CD4-positive, alpha-beta memory T cell (primary cell): ENCODE results near the gene HAP1. TPM values are rescaled to one million over a fixed set of nuclear protein-coding genes. Genes with fewer than 3 reads are reported as not detected.
"Not testable (repeated sequence)": the region's sequence is repeated elsewhere in the genome, so short reads cannot be mapped to it uniquely, and the experiment has no call there.

Experiments used
- CTCF ChIA-PET: fragments of 350-600 bp; sonication (Branson Sonifier 250); formaldehyde crosslinking; loops from one replicate; lab custom pipeline; 2021; ENCODE audit warnings: inconsistent platforms; ENCODE audit not compliant: partially characterized antibody; lab: Charles Lee
- POLR2A ChIA-PET: fragments of 350-600 bp; sonication (Branson Sonifier 250); formaldehyde crosslinking; loops from one replicate; lab custom pipeline; 2021; ENCODE audit not compliant: partially characterized antibody; lab: Charles Lee
- DNase-seq, 5 donors: peaks; one replicate each; pipeline versions ENCODE4 v3.0.0 to v3.0.0-alpha.2; 2020 to 2022; ENCODE audit warnings: mixed read lengths in 1 of 5
- H3K27ac ChIP-seq: one replicate; pipeline ENCODE4 v1.7.0; 2013; ENCODE audit warnings: low read depth, low read length
- H3K27me3 ChIP-seq: 2 replicates; pipeline ENCODE4 v1.7.0; 2013; ENCODE audit warnings: mild to moderate bottlenecking, low read length, moderate library complexity; ENCODE audit not compliant: insufficient read depth
- H3K36me3 ChIP-seq: 2 replicates; pipeline ENCODE4 v1.7.0; 2013; ENCODE audit warnings: mild to moderate bottlenecking, low read length, moderate library complexity; ENCODE audit not compliant: insufficient read depth
- H3K4me1 ChIP-seq: 2 replicates; pipeline ENCODE4 v1.7.0; 2013; ENCODE audit warnings: mild to moderate bottlenecking, low read length, moderate library complexity; ENCODE audit not compliant: insufficient read depth
- H3K4me3 ChIP-seq, 2 donors: one replicate each; pipeline ENCODE4 v1.7.0; 2013; ENCODE audit warnings: low read length in 2 of 2, mild to moderate bottlenecking in 1 of 2
- H3K9me3 ChIP-seq, 2 donors: one replicate each; pipeline ENCODE4 v1.7.0; 2013; ENCODE audit warnings: low read length in 2 of 2, control low read depth in 1 of 2; ENCODE audit not compliant: control insufficient read depth in 1 of 2
- H3K27ac Mint-ChIP-seq, 7 donors: one replicate each; pipeline ENCODE4 v1.8.0; 2020 to 2021; ENCODE audit warnings: mixed read lengths in 7 of 7, mild to moderate bottlenecking in 6 of 7, inconsistent platforms in 3 of 7, moderate library complexity in 3 of 7
- H3K27me3 Mint-ChIP-seq, 2 donors: one replicate each; pipeline ENCODE4 v1.8.0; 2020 to 2021; ENCODE audit warnings: mixed read lengths in 2 of 2
- H3K36me3 Mint-ChIP-seq, 2 donors: one replicate each; pipeline ENCODE4 v1.8.0; 2020 to 2021; ENCODE audit warnings: mixed read lengths in 2 of 2, inconsistent platforms in 1 of 2, mild to moderate bottlenecking in 1 of 2
- H3K4me1 Mint-ChIP-seq, 4 donors: one replicate each; pipeline ENCODE4 v1.8.0; 2020 to 2021; ENCODE audit warnings: mixed read lengths in 4 of 4, mild to moderate bottlenecking in 1 of 4
- H3K4me3 Mint-ChIP-seq, 8 donors: one replicate each; pipeline ENCODE4 v1.8.0; 2020 to 2021; ENCODE audit warnings: mixed read lengths in 8 of 8, mild to moderate bottlenecking in 7 of 8, moderate library complexity in 6 of 8, inconsistent platforms in 3 of 8
- H3K9me3 Mint-ChIP-seq, 8 donors: one replicate each; pipeline ENCODE4 v1.8.0; 2020 to 2021; ENCODE audit warnings: mixed read lengths in 8 of 8, mild to moderate bottlenecking in 5 of 8, inconsistent platforms in 3 of 8, moderate library complexity in 1 of 8
- intact Hi-C: fragments of 100-400 bp; cut with micrococcal nuclease; formaldehyde crosslinking; loops from one replicate; pipeline ENCODE4 v1.15.1; 2023
- polyA plus RNA-seq, 2 donors: library from polyadenylated mRNA; unstranded; fragments of 300-500 nt; fragmentation: Illumina TruSeq; gene quantifications; one replicate each; pipeline ENCODE4 v1.2.3, GENCODE V29; 2021
- total RNA-seq, 2 experiments: library from RNA; stranded (reverse); gene quantifications; one replicate each; pipeline ENCODE4 v1.2.3, GENCODE V29; 2021

The HAP1 gene
- total and polyA plus RNA-seq, 4 experiments from 2014 or later, result 0.29 to 0.33 TPM; not detected in 2

- H3K4me1 ChIP-seq, result no peaks in the 10 kb centered on the region
- no peaks in the 10 kb centered on the region for H3K27me3 ChIP-seq
- no peaks in the 10 kb centered on the region for H3K36me3 ChIP-seq
- ChIA-PET POLR2A (interaction anchor here (1.3 kb wide), 1 partner anchor 22 kb away, joined by 3 read pairs; no protein-coding TSS in a partner anchor), CTCF (no interaction called here)
- no peaks in the 10 kb centered on the region for H3K9me3 ChIP-seq
- Mint-ChIP-seq H3K27me3 (peaks cover 9% of the 10 kb centered on the region in 2 donors), H3K4me3 (no peak within 1 kb of the TSS), H3K9me3 (no peaks in the 10 kb centered on the region), H3K36me3 (no peaks in the 10 kb centered on the region), H3K4me1 (no peaks in the 10 kb centered on the region), H3K27ac (no peak within 1 kb of the TSS)
- no peak within 1 kb of the TSS for H3K27ac ChIP-seq
- no peak within 1 kb of the TSS for H3K4me3 ChIP-seq
- intact Hi-C loops, result no loop called here
- no peak for DNase-seq
Observed at GRCh38 chr17:41711669-41712400, 22.6 kb downstream of the HAP1 start, which contains the start of gene GAST. Gene GAST, plus strand, starts transcription at chr17:41712331. Its CDS starts 3,106 bp downstream, at chr17:41715437.

- no peaks in the 10 kb centered on the region for H3K27me3 ChIP-seq
Observed at GRCh38 chr17:41710472-41711090, 23.9 kb downstream of the HAP1 start.

GRCh38 chr17:41707803-41708669, 26.4 kb downstream of the HAP1 start:
- ChIA-PET CTCF (interaction anchor here (0.7 to 3.1 kb wide), 2 partner anchors 12 to 386 kb away, joined by 3 to 17 read pairs; no protein-coding TSS in a partner anchor), POLR2A (interaction anchor here (0.6 to 3.4 kb wide), 4 partner anchors 12 to 1105 kb away, joined by 3 to 27 read pairs (median 4); partner anchors contain the start of gene EIF1)
- intact Hi-C loops, result no loop called here
- no peaks in the 10 kb centered on the region for H3K9me3 ChIP-seq
- no peak for DNase-seq
- no peaks in the 10 kb centered on the region for H3K36me3 ChIP-seq
- Mint-ChIP-seq H3K27ac (no peak overlapping the region), H3K9me3 (no peaks in the 10 kb centered on the region), H3K36me3 (no peaks in the 10 kb centered on the region), H3K4me3 (no peak overlapping the region), H3K4me1 (no peaks in the 10 kb centered on the region), H3K27me3 (peaks cover 9 to 14% of the 10 kb centered on the region in 2 donors)
- H3K27me3 ChIP-seq, result no peaks in the 10 kb centered on the region
- no peak overlapping the region for H3K4me3 ChIP-seq
- no peak overlapping the region for H3K27ac ChIP-seq
- no peaks in the 10 kb centered on the region for H3K4me1 ChIP-seq

More at GRCh38 chr17:41710472-41711090, 23.9 kb downstream of the HAP1 start:
- intact Hi-C loops, result no loop called here
- DNase-seq, result no peak
- Mint-ChIP-seq H3K4me3 (no peak overlapping the region), H3K4me1 (no peaks in the 10 kb centered on the region), H3K9me3 (no peaks in the 10 kb centered on the region), H3K27me3 (peaks cover 9% of the 10 kb centered on the region in 2 donors), H3K27ac (no peak overlapping the region), H3K36me3 (no peaks in the 10 kb centered on the region)
- POLR2A ChIA-PET, result no interaction called here
- Histone ChIP-seq H3K9me3 (no peaks in the 10 kb centered on the region), H3K4me1 (no peaks in the 10 kb centered on the region), H3K4me3 (no peak overlapping the region), H3K36me3 (no peaks in the 10 kb centered on the region), H3K27ac (no peak overlapping the region)
- CTCF ChIA-PET, result no interaction called here

DNA sequence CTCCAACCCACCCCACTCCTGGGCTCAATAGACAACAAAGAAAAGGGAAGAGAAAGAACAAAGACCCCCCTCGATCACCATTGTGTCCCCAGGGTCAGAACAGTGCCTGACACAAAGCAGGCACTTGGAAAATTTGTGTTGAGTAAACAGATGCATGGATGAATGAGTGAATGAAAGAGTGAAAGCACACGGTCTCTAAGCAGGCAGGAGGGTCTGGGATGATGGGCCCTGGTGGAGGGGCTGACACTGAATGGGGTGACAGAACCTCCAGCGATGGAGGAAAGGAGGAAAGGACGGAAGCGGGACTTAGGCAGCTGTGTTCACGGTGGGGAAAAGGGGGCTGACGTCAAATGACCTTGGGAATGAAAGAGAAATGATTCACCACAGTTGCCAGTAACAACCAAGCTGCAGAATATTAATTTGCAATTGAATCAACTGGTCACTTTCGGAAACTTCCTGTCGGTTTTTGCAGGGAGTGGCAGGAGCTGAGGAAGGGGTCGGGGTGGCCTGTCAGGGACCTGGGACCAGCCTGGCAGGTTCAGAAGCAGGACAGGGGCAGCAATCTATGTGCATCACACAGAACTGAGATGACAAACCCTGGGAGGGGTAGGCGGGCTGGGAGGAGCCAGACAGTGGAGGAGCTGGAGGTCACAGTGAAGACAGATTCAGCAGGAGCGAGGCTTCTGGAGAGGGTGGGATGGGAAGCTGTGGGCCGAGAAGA, 29.0 kb downstream of the HAP1 start:
- no peaks in the 10 kb centered on the region for H3K9me3 ChIP-seq
- H3K27ac ChIP-seq, result no peak overlapping the region
- H3K4me1 ChIP-seq, result peaks cover 6% of the 10 kb centered on the region
- intact Hi-C loops, result no loop called here
- no peaks in the 10 kb centered on the region for H3K36me3 ChIP-seq
- Mint-ChIP-seq H3K36me3 (no peaks in the 10 kb centered on the region), H3K27ac (peak overlapping the region in 1 of 7 donors; percentile 20), H3K27me3 (peaks cover 3 to 5% of the 10 kb centered on the region in 2 donors), H3K4me1 (peaks cover 0 to 3% (median 0%) of the 10 kb centered on the region in 4 donors), H3K4me3 (no peak overlapping the region), H3K9me3 (no peaks in the 10 kb centered on the region)
- DNase-seq, result no peak
- POLR2A ChIA-PET, result interaction anchor here (0.6 to 3.4 kb wide), 2 partner anchors 15 to 313 kb away, joined by 3 to 27 read pairs; partner anchors contain the start of gene EIF1
- H3K4me3 ChIP-seq, result no peak overlapping the region
- CTCF ChIA-PET, result no interaction called here
- H3K27me3 ChIP-seq, result no peaks in the 10 kb centered on the region

DNA sequence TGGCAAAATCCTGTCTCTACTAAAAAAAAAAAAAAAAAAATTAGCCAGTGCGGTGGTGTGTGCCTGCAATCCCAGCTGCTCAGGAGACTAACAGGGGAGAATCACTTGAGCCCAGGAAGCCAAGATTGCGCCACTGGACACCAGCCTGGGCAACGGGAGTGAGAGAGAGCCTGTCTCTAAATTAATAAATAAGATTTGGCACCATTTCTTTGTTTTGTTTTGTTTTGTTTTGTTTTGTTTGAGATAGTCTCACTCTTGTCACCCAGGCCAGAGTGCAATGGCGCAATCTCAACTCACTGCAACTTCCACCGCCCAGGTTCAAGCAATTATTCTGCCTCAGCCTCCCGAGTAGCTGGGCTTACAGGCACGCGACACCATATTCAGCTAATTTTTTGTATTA, 31.7 kb downstream of the HAP1 start:
- Mint-ChIP-seq H3K36me3 (no peaks in the 10 kb centered on the region), H3K4me1 (peaks cover 0 to 3% (median 0%) of the 10 kb centered on the region in 4 donors), H3K4me3 (no peak overlapping the region), H3K27me3 (peaks cover 2 to 5% of the 10 kb centered on the region in 2 donors), H3K9me3 (no peaks in the 10 kb centered on the region), H3K27ac (no peak overlapping the region)
- H3K4me3 ChIP-seq, result no peak overlapping the region
- H3K36me3 ChIP-seq, result no peaks in the 10 kb centered on the region
- DNase-seq, result no peak
- H3K27me3 ChIP-seq, result no peaks in the 10 kb centered on the region
- intact Hi-C loops, result no loop called here
- ChIA-PET POLR2A (interaction anchor here (3.7 kb wide), 1 partner anchor 12 kb away, joined by 25 read pairs; the partner anchor contains the start of gene EIF1), CTCF (interaction anchor here (0.6 to 1.3 kb wide), 2 partner anchors 18 to 1492 kb away, joined by 3 to 4 read pairs; no protein-coding TSS in a partner anchor)
- no peak overlapping the region for H3K27ac ChIP-seq
- H3K9me3 ChIP-seq, result no peaks in the 10 kb centered on the region
- H3K4me1 ChIP-seq, result peaks cover 6% of the 10 kb centered on the region

GRCh38 chr17:41700843-41701242, 33.6 kb downstream of the HAP1 start:
- H3K36me3 ChIP-seq, DNase-seq, H3K36me3 Mint-ChIP-seq, H3K9me3 ChIP-seq, H3K9me3 Mint-ChIP-seq, H3K4me1 ChIP-seq, H3K4me1 Mint-ChIP-seq, H3K4me3 ChIP-seq, H3K27me3 Mint-ChIP-seq, H3K4me3 Mint-ChIP-seq, intact Hi-C loops, H3K27ac ChIP-seq, H3K27ac Mint-ChIP-seq, H3K27me3 ChIP-seq: not testable (repeated sequence)
- ChIA-PET CTCF (interaction anchor here (0.6 to 1.5 kb wide), 3 partner anchors 9 to 48 kb away, joined by 3 read pairs; no protein-coding TSS in a partner anchor), POLR2A (interaction anchor here (3.7 kb wide), 1 partner anchor 10 kb away, joined by 25 read pairs; the partner anchor contains the start of gene EIF1)
